GM12872 (cell line): ENCODE measurements around the gene RAB11A.

Experiments used
- CTCF ChIP-seq: IDR thresholded peaks from 3 replicates; pipeline ENCODE4 v1.5.1; 2011; ENCODE audit warnings: low read depth, mild to moderate bottlenecking, low read length, moderate library complexity; ENCODE audit not compliant: insufficient read depth

RAB11A gene

GRCh38 chr15:65917407-65917756, 48.1 kb downstream of the RAB11A start:
- TF ChIP-seq CTCF: no peak

- TF ChIP-seq CTCF: no peak
Measured at GRCh38 chr15:65917936-65918335, 48.6 kb downstream of the RAB11A start.

- TF ChIP-seq CTCF: no peak
Measured at GRCh38 chr15:65918357-65918920, 49.1 kb downstream of the RAB11A start.

GRCh38 chr15:65918945-65919344, 49.7 kb downstream of the RAB11A start:
- TF ChIP-seq CTCF: no peak

- no peak for TF ChIP-seq CTCF
Measured at GRCh38 chr15:65919353-65919752, 50.1 kb downstream of the RAB11A start.

GRCh38 chr15:65920121-65920520, 50.8 kb downstream of the RAB11A start:
- no peak for TF ChIP-seq CTCF

- TF ChIP-seq CTCF: no peak
Measured at GRCh38 chr15:65920825-65921309, 51.6 kb downstream of the RAB11A start.

GRCh38 chr15:65921780-65922179, 52.5 kb downstream of the RAB11A start:
- no peak for TF ChIP-seq CTCF
